HEK293 (cell line): ENCODE results near the gene C9orf152.

Experiments used
- CTCF ChIA-PET: fragments of 350-600 bp; formaldehyde crosslinking; extraction: SDS; loops from one replicate; lab custom pipeline; 2021; ENCODE audit warnings: antibody characterized with exemption; lab: Yijun Ruan, JAX
- POLR2A ChIA-PET: fragments of 300-600 bp; formaldehyde crosslinking; extraction: SDS; loops from one replicate; lab custom pipeline; 2020; ENCODE audit warnings: antibody characterized with exemption, inconsistent platforms; lab: Yijun Ruan, JAX
- H3K27ac ChIP-seq: fragments of 200-500 bp; sonication (Bioruptor generic); 2 replicates; pipeline ENCODE4 v1.5.1; 2014; ENCODE audit warnings: low read depth, low read length, control low read depth, inconsistent platforms; ENCODE audit errors: extremely low read depth
- H3K36me3 ChIP-seq, 2 experiments: fragments of 200-500 bp in 1 of 2; sonication (Bioruptor generic) in 1 of 2; 1 replicate in 1 of 2; 2 replicates in 1 of 2; pipeline ENCODE4 v1.5.1; 2014 to 2017; ENCODE audit warnings: inconsistent platforms in 2 of 2, low read length in 2 of 2; ENCODE audit not compliant: control insufficient read depth in 2 of 2, insufficient read depth in 1 of 2
- H3K4me1 ChIP-seq: fragments of 200-500 bp; sonication (Bioruptor generic); 2 replicates; pipeline ENCODE4 v1.5.1; 2014; ENCODE audit warnings: mild to moderate bottlenecking, low read length, inconsistent platforms; ENCODE audit not compliant: control insufficient read depth, insufficient read depth
- H3K4me3 ChIP-seq: 2 replicates; pipeline ENCODE4 v1.5.1; 2011; ENCODE audit warnings: low read depth, mild to moderate bottlenecking, control low read depth, low read length, moderate library complexity
- H3K9me3 ChIP-seq: fragments of 200-500 bp; sonication (Bioruptor generic); 2 replicates; pipeline ENCODE4 v1.5.1; 2014; ENCODE audit warnings: low read depth, low read length, inconsistent platforms; ENCODE audit not compliant: control insufficient read depth, insufficient read depth
- GFI1B ChIP-seq: fragments of 450-650 bp; formaldehyde crosslinking; IDR thresholded peaks from 2 replicates; pipeline ENCODE4 v1.5.1; 2016; ENCODE audit warnings: missing biosample characterization, missing genetic modification characterization
- HIC1 ChIP-seq: fragments of 450-650 bp; formaldehyde crosslinking; IDR thresholded peaks from 2 replicates; pipeline ENCODE4 v1.5.1; 2016; ENCODE audit warnings: missing biosample characterization, missing genetic modification characterization
- IKZF3 ChIP-seq: fragments of 450-650 bp; IDR thresholded peaks from 2 replicates; pipeline ENCODE4 v1.5.0; 2018; ENCODE audit warnings: missing biosample characterization, mild to moderate bottlenecking, missing genetic modification characterization, moderate library complexity
- INSM2 ChIP-seq: fragments of 450-650 bp; formaldehyde crosslinking; IDR thresholded peaks from 2 replicates; pipeline ENCODE4 v1.5.1; 2016; ENCODE audit warnings: missing biosample characterization, missing genetic modification characterization
- SCRT2 ChIP-seq: fragments of 450-650 bp; formaldehyde crosslinking; IDR thresholded peaks from 2 replicates; pipeline ENCODE4 v1.5.1; 2016; ENCODE audit warnings: missing biosample characterization, missing genetic modification characterization
- SP3 ChIP-seq: fragments of 450-650 bp; formaldehyde crosslinking; IDR thresholded peaks from 2 replicates; pipeline ENCODE4 v1.5.1; 2016; ENCODE audit warnings: missing biosample characterization, missing genetic modification characterization
- SP7 ChIP-seq: fragments of 450-650 bp; formaldehyde crosslinking; IDR thresholded peaks from 2 replicates; pipeline ENCODE4 v1.5.1; 2016; ENCODE audit warnings: missing biosample characterization, missing genetic modification characterization
- YY2 ChIP-seq: fragments of 450-650 bp; formaldehyde crosslinking; IDR thresholded peaks from 2 replicates; pipeline ENCODE4 v1.5.1; 2016; ENCODE audit warnings: missing biosample characterization, missing genetic modification characterization
- ZBTB11 ChIP-seq: fragments of 450-650 bp; formaldehyde crosslinking; conservative IDR thresholded peaks from 2 replicates; pipeline ENCODE4 v1.5.1; 2016; ENCODE audit warnings: low read depth, missing biosample characterization, missing genetic modification characterization
- ZBTB17 ChIP-seq: fragments of 450-650 bp; formaldehyde crosslinking; IDR thresholded peaks from 2 replicates; pipeline ENCODE4 v1.5.1; 2016; ENCODE audit warnings: missing biosample characterization, missing genetic modification characterization
- ZBTB21 ChIP-seq: fragments of 450-650 bp; formaldehyde crosslinking; IDR thresholded peaks from 2 replicates; pipeline ENCODE4 v1.5.1; 2017; ENCODE audit warnings: missing biosample characterization, missing genetic modification characterization
- ZFP37 ChIP-seq: fragments of 450-650 bp; formaldehyde crosslinking; IDR thresholded peaks from 2 replicates; pipeline ENCODE4 v1.5.1; 2016; ENCODE audit warnings: missing biosample characterization, missing genetic modification characterization
- ZNF112 ChIP-seq: fragments of 450-650 bp; formaldehyde crosslinking; IDR thresholded peaks from 2 replicates; pipeline ENCODE4 v1.5.0; 2017; ENCODE audit warnings: missing biosample characterization, missing genetic modification characterization
- ZNF169 ChIP-seq: fragments of 450-650 bp; formaldehyde crosslinking; IDR thresholded peaks from 2 replicates; pipeline ENCODE4 v1.5.1; 2016; ENCODE audit warnings: missing biosample characterization, missing genetic modification characterization
- ZNF211 ChIP-seq: fragments of 450-650 bp; formaldehyde crosslinking; IDR thresholded peaks from 2 replicates; pipeline ENCODE4 v1.5.1; 2016; ENCODE audit warnings: low read depth, missing biosample characterization, missing genetic modification characterization
- ZNF366 ChIP-seq: fragments of 450-650 bp; formaldehyde crosslinking; conservative IDR thresholded peaks from 2 replicates; pipeline ENCODE4 v1.5.1; 2016; ENCODE audit warnings: missing biosample characterization, missing genetic modification characterization
- ZNF394 ChIP-seq: fragments of 450-650 bp; formaldehyde crosslinking; IDR thresholded peaks from 2 replicates; pipeline ENCODE4 v1.5.1; 2016; ENCODE audit warnings: missing biosample characterization, missing genetic modification characterization, mild to moderate bottlenecking, moderate library complexity, borderline replicate concordance
- ZNF514 ChIP-seq: fragments of 450-650 bp; formaldehyde crosslinking; IDR thresholded peaks from 2 replicates; pipeline ENCODE4 v1.5.1; 2016; ENCODE audit warnings: missing biosample characterization, missing genetic modification characterization
- ZNF596 ChIP-seq: fragments of 450-650 bp; IDR thresholded peaks from 2 replicates; pipeline ENCODE4 v1.5.0; 2018; ENCODE audit warnings: missing biosample characterization, mild to moderate bottlenecking, missing genetic modification characterization, moderate library complexity
- ZNF658 ChIP-seq: fragments of 450-650 bp; formaldehyde crosslinking; IDR thresholded peaks from 2 replicates; pipeline ENCODE4; 2016; ENCODE audit warnings: missing biosample characterization, missing genetic modification characterization
- ZNF701 ChIP-seq: fragments of 450-650 bp; formaldehyde crosslinking; IDR thresholded peaks from 2 replicates; pipeline ENCODE4 v1.5.1; 2016; ENCODE audit warnings: missing biosample characterization, missing genetic modification characterization
- ZNF776 ChIP-seq: fragments of 450-650 bp; formaldehyde crosslinking; IDR thresholded peaks from 2 replicates; pipeline ENCODE4 v1.5.0; 2017; ENCODE audit warnings: missing biosample characterization, missing genetic modification characterization, borderline replicate concordance
- ZNF785 ChIP-seq: fragments of 450-650 bp; formaldehyde crosslinking; IDR thresholded peaks from 2 replicates; pipeline ENCODE4 v1.5.1; 2016; ENCODE audit warnings: missing biosample characterization, missing genetic modification characterization
- ZNF792 ChIP-seq: fragments of 450-650 bp; formaldehyde crosslinking; IDR thresholded peaks from 2 replicates; pipeline ENCODE4 v1.5.1; 2016; ENCODE audit warnings: missing biosample characterization, missing genetic modification characterization
- ZNF837 ChIP-seq: fragments of 450-650 bp; formaldehyde crosslinking; IDR thresholded peaks from 2 replicates; pipeline ENCODE4 v1.5.1; 2016; ENCODE audit warnings: missing biosample characterization, missing genetic modification characterization

The C9orf152 gene

GRCh38 chr9:110192531-110193261, 15.3 kb downstream of the C9orf152 start:
- no peak for TF ChIP-seq IKZF3
- TF ChIP-seq ZBTB17 (tag by site-specific recombination): no peak
- no peak for TF ChIP-seq INSM2
- no peak for TF ChIP-seq ZNF837 (tag by site-specific recombination)
- no peak for TF ChIP-seq GFI1B (tag by site-specific recombination)
- no peak for TF ChIP-seq ZNF792 (tag by site-specific recombination)
- no peak for TF ChIP-seq SP3
- TF ChIP-seq ZBTB21: no peak
- TF ChIP-seq ZNF776 (tag by site-specific recombination): no peak
- no peak for TF ChIP-seq ZNF596 (tag by site-specific recombination)
- TF ChIP-seq ZFP37 (tag by site-specific recombination): no peak
- TF ChIP-seq ZNF785 (tag by site-specific recombination): no peak
- TF ChIP-seq SP7 (tag by site-specific recombination): no peak
- no peak for TF ChIP-seq ZNF169 (tag by site-specific recombination)
- no peak for TF ChIP-seq ZNF658 (tag by site-specific recombination)
- Histone ChIP-seq H3K27ac (no peak overlapping the region), H3K4me1 (0 out of 2 replicates have a peak, but pooled peaks cover 3% of the 10 kb centered on the region), H3K4me3 (no peak overlapping the region), H3K36me3 (no peaks in the 10 kb centered on the region), H3K9me3 (no peaks in the 10 kb centered on the region)
- POLR2A ChIA-PET: no interaction called here
- CTCF ChIA-PET: interaction anchor here (2.3 to 3.8 kb wide), 2 partner anchors 9 to 431 kb away, joined by 6 to 24 read pairs; no protein-coding TSS in a partner anchor

GRCh38 chr9:110191615-110192014, 16.3 kb downstream of the C9orf152 start:
- H3K4me1 ChIP-seq: 0 out of 2 replicates have a peak, but pooled peaks cover 3% of the 10 kb centered on the region
- TF ChIP-seq ZBTB11: no peak
- H3K36me3 ChIP-seq: no peaks in the 10 kb centered on the region
- H3K4me3 ChIP-seq: no peak overlapping the region
- H3K9me3 ChIP-seq: no peaks in the 10 kb centered on the region
- CTCF ChIA-PET: interaction anchor here (2.3 to 3.8 kb wide), 2 partner anchors 8 to 432 kb away, joined by 6 to 24 read pairs; no protein-coding TSS in a partner anchor
- POLR2A ChIA-PET: interaction anchor here (0.6 kb wide), 1 partner anchor 9 kb away, joined by 7 read pairs; no protein-coding TSS in a partner anchor
- no peak overlapping the region for H3K27ac ChIP-seq

- no peak overlapping the region for H3K27ac ChIP-seq
- ChIA-PET POLR2A (no interaction called here), CTCF (no interaction called here)
- TF ChIP-seq ZNF394 (tag by site-specific recombination) (no peak), ZNF211 (no peak), ZNF514 (tag by site-specific recombination) (no peak), HIC1 (tag by site-specific recombination) (no peak), YY2 (no peak), ZNF366 (tag by site-specific recombination) (no peak), ZNF112 (tag by site-specific recombination) (no peak), SCRT2 (tag by site-specific recombination) (no peak), ZNF701 (no peak), ZNF837 (tag by site-specific recombination) (no peak)
Measured at GRCh38 chr9:110189559-110190320, 18.2 kb downstream of the C9orf152 start.

More at GRCh38 chr9:110189559-110190320, 18.2 kb downstream of the C9orf152 start:
- Histone ChIP-seq H3K4me3 (no peak overlapping the region), H3K9me3 (no peaks in the 10 kb centered on the region), H3K36me3 (no peaks in the 10 kb centered on the region), H3K4me1 (0 out of 2 replicates have a peak, but pooled peaks cover 3% of the 10 kb centered on the region)
